Daoy (cell line): ENCODE data around the gene CNPY1. TPM values are rescaled to one million over a fixed set of nuclear protein-coding genes. Genes with fewer than 3 reads are reported as not detected.
A peak's percentile ranks its signal among the peaks of the same experiment; 100 is the strongest.
"Not testable (repeated sequence)": the region's sequence is repeated elsewhere in the genome, so short reads cannot be mapped to it uniquely, and the experiment has no call there.

Experiments
- DNase-seq: peaks from one replicate; pipeline ENCODE4 v3.0.0-alpha.2; 2015; ENCODE audit warnings: low read depth
- total RNA-seq: library from RNA; depleted of rRNA; stranded (reverse); fragments of >200 nt; shearing (Covaris generic); gene quantifications from 2 replicates; pipeline ENCODE4 v1.2.3, GENCODE V29; 2014; rRNA removed

CNPY1 gene
- total RNA-seq = 1.7 and 2.7 TPM in 2 replicates

DNA sequence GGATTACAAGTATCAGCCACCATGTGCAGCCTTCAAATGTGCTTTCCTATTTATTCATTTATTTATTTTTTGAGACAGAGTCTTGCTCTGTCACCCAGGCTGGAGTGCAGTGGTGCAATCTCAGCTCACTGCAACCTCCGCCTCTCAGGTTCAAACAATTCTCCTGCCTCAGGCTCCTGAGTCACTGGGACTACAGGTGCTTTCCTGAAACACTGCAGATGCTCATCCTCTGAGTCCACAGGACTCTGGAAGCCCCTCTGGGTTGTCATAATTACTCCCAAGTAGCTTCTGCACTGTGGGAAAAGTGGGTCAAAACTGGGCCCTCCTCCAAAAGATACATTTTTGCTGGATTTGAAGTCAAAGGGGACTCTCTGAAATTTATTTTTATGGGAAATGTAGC is at the start of gene CNPY1:
TSS of gene CNPY1 (minus strand) at position 111 of the 400 bp plus-strand sequence. CDS start 630 bp downstream, outside the sequence.
- DNase-seq = not testable (repeated sequence)

DNA sequence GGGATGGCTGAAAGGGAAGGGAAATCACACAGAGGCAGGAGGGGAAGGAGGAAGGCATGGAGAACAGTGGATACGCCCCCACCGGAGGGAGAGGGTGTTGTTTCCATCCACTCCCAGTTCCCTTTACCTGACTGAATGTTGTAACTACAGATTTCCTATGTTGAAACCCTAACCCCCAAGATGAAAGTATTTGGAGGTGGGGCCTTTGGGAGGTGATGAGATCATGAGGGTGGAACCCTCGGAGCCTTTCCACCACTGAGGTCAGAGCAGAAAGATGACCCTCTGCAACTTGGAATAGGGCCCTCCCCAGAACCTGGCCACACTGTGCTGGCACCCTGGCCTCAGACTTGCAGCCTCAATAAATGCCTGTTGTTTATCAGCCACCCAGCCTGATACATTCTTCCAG is 48.6 kb upstream of the CNPY1 start:
- no peak for DNase-seq

DNA sequence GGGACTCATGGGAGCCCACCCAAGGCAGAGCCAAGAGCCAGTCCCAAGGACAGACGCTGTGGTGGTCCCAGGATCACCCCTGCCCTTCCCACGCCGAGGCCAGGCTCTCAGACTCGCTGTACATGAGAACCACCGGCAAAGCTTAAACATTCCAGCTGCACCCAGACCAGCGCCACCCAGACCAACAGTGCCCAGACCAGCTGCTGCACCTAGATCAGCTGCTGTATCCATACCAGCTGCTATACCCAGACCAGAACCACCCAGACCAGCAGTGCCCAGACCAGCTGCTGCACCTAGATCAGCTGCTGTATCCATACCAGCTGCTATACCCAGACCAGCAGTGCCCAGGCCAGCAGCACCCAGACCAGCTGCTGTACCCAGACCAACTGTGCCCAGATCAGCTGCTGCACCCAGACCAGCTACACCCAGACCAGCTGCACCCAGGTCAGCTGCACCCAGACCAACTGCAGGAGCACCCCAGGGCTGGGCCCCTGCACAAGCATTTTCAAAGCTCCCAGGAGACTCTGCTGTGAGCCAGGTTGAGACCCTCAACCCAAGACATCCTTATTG is 47.9 kb upstream of the CNPY1 start:
- DNase-seq = no peak

DNA sequence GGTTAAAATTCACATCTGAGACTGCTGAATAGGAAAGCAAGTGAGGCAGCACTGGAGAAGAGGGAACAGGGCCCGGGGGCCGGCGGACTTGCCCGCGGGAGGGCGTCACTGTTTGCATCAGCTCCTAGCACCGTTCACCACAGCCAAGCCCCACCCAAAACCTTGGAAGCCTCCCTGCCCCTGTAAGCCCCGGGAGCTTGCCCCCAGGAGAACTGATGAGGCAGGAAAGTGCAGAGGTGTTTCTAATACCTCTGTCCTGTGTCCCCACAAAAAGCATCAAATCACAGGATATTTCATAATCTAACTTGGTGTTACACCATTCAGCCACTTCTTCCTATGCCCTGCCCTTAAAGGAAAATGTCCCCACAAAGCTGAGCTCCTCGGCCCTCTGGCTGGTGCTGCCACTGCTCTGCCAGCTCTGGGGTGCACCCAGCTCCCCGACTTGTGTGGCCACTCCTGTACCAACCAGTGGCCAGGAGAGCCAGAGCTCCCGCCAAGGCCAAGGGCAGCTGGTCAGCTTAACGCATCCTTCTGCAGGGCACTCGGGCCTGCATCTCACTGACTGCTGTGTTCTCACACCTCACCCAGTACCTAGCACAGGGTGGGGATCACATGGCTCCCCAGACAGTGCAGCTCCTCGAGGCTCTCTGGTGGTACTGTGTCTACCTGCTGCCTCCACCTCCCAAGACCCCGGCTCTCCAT is 47.3 kb upstream of the CNPY1 start:
- DNase-seq = no peak

DNA sequence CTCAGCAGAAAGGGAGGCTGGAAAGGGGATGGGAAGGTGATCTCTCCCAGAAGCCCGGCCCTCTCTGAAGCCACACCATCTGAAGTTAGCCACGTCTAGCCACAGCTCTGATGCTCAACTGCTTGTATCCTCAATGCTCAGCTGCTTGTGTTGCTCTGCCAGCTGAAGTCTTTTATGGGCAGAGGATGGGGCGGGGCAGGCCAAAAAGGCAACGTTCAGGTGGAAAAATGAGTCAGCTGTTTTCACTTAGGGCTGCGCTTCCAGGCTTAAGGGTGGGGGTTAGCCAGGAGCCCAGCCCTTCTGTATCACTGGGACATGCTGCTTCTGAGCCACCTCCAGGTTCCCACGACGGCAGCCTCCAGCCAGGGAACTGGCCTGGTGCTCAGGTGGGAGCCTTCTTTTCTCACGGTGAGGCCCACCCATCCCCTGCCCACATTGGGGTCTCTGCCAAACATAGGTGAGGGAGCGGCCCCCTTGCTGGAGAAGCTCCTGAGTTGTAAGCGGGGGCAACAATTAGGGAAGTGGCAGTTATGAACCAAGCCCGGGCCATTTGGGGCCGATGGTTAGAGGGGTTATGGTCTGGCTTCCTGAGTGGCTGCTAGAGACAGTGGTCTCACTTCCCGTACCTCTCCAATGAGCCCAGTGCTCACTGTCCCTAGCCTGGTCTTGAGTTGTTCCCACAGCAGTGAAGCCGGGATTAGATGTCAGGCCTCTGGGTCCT is 44.9 kb upstream of the CNPY1 start:
- DNase-seq = no peak

DNA sequence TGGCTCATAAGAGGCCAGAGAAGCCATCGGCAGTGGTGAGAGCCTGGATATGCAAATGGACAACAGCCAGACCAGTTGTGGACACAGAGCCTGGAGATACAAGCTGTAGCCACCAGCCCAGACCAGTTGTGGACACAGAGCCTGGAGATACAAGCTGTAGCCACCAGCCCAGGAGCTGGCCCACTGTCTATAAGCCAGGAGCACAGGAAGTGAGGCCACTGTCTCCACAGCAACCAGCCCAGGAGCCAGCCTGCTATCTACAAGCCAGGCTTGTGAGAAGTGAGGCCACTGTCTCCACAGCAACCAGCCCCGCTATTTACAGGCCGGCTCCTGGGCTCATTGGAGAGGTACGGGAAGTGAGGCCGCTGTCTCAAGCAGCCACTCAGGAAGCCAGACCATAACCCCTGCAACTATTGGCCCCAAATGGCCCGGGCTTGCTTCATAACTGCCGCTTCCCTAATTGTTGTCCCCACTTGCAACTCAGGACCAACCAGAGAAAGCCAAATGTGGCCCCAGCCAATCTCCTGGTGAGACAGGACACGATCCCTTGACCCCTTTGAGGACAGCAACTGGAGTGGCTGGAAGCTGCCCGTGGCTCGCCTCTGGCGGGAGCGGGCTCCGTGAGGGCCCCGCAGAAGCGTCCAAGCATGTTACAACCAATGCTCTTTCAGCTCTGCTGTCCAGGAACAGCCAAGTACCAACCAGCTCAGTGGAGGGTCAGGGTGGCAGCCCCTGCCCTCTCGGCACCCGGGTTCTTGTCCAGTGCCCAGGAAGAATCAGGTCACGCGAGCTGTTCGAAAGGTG is 44.1 kb upstream of the CNPY1 start:
- DNase-seq = peak; percentile 78

GRCh38 chr7:155589001-155589980 is 42.9 kb upstream of the CNPY1 start:
- no peak for DNase-seq

- no peak for DNase-seq
These were observed 42.2 kb upstream of the CNPY1 start for GRCh38 chr7:155588468-155588998.

DNA sequence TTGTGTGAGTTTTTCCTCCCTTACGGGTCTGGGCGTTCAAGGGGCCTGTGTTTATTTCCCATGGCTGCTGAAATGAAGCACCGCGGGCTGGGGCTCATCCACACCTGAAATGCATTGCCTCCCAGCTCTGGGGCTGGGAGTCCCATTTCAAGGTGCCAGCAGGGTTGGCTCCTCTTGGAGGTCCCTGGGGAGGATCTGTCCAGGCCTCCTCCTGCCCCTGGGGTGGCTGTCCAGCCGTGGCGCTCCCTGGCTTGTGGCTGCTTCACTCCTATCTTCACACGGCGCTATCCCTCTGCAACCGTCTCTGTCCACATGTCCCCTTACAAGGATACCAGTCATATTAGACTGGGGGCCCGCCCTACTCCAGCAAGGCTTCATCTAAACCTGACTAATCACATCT is 41.1 kb upstream of the CNPY1 start:
- DNase-seq = no peak

GRCh38 chr7:155586843-155587440 is 40.6 kb upstream of the CNPY1 start:
- no peak for DNase-seq

GRCh38 chr7:155585951-155586350 is 39.6 kb upstream of the CNPY1 start:
- DNase-seq = no peak

DNA sequence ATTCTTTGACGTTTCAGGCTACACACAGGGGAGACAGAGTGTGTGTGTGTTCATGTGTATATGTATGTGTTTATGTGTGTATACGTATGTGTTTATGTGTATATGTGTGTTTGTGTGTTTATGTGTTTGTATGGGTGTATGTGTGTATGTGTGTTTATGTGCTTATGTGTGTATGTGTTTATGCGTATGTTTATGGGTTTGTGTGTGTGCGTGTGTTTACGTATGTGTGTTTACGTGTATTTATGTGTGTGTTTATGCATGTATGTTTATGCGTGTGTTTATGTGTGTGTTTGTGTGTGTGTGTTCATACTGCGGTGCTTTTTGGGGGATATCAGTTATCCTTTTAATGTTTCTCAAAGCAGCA is 39.2 kb upstream of the CNPY1 start:
- no peak for DNase-seq

DNA sequence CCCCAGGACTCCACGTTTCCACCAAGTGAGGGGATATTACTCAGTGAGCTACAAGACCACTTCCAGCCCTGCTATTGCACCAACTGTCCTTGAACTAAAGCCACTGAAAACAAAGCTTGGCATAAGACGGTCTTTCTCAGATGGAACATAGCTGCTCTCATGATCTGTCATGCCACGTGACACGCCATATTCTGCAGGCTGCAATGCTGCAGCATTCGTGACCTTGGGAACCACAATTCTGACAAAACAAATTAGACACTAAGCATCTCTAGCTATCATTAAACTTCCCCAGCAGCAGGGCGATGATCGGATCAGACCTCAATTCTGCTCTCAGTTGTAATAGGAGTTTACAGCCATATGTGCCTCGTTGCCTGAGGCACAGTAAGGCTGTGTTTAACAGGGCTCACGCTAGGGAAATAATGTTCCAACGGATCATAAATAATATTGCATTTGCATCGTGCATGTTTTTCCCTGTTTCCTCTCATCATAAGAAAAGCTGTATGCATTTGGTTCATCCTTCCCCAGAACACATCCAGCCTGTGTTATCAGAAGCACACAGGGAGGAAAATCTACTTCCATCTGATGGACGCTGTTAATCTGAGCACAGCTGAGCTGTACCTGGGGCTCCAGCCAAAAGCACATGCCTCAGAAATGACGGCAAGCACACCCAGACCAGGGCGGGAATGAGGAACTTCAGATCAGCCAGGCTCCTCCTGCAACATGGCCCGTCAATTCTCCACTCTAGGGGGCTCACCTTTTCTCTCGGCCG is 38.6 kb upstream of the CNPY1 start:
- no peak for DNase-seq

DNA sequence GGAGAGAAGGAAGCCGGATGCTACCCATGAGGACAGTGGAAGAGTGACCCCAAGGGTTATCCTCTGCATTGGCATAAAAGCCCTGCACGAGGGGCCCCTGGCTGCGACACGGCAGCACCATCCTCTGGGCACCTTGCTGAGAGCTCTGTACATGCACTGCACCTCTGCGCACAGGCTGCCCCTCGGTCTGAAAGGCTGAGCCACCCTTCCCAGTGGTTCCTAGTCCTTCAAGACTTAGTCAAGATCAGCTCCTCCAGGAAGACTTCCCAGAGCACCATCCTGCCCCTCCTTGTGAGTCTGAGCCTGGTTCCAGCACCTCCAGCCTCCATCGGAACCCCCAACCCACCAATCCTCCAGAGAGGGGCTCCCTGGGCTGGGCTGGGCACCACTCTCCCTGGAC is 37.9 kb upstream of the CNPY1 start:
- no peak for DNase-seq

DNA sequence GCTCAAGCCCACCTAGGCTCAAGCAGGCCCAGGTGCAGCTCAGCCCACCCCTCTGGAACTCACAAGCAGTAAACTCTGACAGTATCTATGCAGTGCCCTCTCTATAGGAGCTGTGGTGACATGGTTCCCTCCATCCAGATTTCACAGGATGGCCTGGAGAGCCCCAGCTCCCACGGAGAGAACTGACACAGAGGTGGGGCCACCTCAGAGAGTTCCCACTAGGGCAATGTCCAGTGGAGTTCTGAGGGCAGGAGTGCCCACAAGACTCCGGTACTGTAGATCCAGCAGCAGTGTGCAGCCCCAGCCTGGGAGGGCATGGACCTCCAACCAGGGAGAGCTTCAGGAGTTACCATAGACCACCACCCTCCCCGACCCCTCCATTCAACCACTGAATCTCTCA is 37.3 kb upstream of the CNPY1 start:
- no peak for DNase-seq

DNA sequence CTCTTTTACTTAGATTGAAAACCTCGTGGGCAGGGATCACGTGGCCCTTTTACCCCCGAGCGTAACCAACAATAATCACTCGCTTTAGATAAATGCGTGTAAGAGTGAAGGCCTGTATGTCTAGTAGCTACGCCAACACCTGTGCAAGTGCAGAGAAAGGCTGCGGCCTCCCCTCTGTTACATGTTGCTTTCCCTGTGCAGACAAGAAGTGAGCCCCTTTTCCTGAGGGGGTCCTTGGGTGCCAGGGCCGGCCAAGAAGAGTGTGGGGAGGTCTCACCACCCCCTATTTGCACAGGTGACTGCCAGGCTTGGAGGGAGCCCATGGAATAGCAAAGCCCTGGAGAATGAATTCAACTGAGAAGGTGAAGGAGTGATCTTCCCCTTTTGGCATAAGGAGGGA is 35.6 kb upstream of the CNPY1 start:
- no peak for DNase-seq

GRCh38 chr7:155581107-155581830 is 34.9 kb upstream of the CNPY1 start:
- DNase-seq = no peak

GRCh38 chr7:155580367-155580766 is 34.0 kb upstream of the CNPY1 start:
- peak; percentile 37 for DNase-seq

DNA sequence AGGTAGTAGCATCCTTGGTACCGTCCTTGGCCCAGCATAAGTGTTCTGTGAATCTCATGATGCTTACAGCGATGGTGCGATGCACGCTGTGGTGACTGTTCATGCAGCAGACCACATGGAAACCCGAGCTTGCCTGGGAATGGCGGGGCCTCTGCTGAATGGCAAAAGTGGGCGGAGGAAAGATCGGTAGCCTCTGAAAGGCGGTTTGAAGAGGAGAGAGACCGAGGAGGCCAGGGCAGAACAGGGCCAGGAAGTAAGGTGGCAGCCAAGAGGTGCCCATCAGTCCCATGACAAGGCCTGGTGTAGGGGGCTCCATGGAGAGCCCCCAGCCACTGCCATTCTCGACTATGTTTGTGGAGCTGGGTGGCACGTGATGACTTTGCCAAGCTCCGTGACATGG is 33.2 kb upstream of the CNPY1 start:
- no peak for DNase-seq
